ENCODE data around the gene IMMP2L.
A peak's percentile ranks its signal among the peaks of the same experiment; 100 is the strongest.

The IMMP2L gene

GRCh38 chr7:111140091-111140865 lies 422.0 kb downstream of the IMMP2L start:
- DNase-seq = no peak

GRCh38 chr7:111138586-111138985 lies 423.7 kb downstream of the IMMP2L start:
- DNase-seq = no peak

GRCh38 chr7:111138193-111138569 lies 424.1 kb downstream of the IMMP2L start:
- peak; percentile 86 for DNase-seq

- peak; percentile 15 for DNase-seq
Measured at GRCh38 chr7:111137296-111138192, 424.7 kb downstream of the IMMP2L start.

GRCh38 chr7:111132833-111133232 lies 429.5 kb downstream of the IMMP2L start:
- DNase-seq = no peak

DNA sequence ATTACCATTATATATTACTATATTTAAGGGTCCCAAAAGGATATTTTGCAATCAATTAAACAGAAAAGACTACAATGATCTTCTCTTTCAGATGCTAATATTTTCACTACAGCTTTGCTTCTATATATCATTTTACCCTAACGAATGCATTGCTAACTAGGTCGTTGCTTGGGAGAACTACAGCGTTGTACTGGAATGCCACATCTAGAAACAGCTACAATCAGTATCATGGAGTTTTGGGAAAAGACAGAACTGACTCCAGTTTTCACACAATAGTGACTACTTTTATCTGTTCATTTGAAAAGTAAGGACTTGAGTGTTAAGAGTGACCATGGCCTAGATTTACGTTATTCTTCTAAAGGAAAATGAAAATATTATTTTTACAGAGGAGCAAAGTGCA lies 432.9 kb downstream of the IMMP2L start:
- no peak for DNase-seq

DNA sequence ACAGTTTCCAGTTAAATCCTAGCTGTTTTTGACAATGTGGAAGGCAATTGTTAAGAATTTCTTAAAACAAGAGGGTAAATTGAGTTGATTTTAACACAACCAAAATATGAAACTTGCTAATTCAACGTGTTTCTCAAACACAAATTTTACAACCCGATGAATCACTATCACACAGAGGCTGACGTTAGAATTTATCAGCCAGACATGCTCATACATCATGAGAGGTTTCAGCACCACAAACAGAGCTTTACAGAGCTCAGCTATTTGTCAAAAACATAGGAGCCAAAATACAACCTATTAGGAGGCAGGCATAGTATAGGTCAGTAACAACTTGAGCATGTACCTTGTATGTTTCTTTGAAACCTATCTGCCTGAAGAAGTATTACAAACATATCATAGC lies 435.3 kb downstream of the IMMP2L start:
- peak; percentile 51 for DNase-seq

DNA sequence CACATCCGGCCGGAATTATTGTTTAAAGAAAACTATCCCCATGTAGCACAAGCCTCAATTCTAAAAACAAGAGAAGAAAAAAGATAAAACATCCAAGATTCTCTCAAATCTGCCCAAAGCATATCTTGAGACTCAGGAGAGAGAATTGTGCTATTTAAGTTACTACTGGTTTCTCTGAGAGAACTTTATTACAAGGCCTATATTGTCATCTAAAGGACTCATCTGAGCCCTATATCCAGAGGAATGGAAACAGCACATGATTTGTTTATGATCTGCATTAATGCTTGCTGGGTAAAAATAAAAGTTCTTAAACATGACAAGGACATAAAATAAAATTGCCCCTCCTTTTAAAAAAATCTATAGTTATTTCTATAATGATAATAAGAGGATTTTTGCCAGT lies 446.3 kb downstream of the IMMP2L start:
- DNase-seq = no peak

DNA sequence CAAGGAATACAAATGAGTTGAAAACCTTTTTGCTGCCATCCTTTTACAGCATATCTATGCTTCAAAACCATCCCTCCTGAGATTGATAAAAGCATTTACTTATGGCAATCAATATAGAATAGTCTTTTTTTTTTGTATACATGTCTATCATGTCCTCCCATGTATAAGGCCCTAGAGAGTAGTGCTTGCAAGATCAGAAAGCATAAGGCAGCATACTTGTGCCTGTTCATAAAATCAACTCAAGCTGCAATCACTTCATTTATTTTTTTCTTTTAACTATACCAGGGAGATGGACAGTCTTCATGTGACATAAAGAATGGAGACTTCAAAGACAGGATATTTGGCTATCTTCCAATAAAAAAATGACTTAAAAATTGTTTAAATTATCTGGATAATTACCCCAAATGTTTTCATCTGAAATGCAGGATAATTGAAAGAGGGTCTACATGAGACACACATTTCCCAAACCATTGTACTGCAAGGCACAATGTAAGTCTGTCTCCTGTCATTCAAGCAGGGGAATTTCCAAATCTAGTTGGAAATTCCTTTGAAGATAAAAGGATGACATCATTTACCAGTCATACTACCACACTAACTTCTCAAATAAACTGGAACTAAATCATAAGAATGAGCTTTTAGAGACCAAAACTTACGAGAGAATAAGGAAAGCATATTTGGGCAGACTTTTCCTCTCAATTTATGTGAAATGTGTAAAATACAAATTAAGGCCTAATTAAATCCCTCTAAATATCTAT lies 448.9 kb downstream of the IMMP2L start:
- peak; percentile 63 for DNase-seq

DNA sequence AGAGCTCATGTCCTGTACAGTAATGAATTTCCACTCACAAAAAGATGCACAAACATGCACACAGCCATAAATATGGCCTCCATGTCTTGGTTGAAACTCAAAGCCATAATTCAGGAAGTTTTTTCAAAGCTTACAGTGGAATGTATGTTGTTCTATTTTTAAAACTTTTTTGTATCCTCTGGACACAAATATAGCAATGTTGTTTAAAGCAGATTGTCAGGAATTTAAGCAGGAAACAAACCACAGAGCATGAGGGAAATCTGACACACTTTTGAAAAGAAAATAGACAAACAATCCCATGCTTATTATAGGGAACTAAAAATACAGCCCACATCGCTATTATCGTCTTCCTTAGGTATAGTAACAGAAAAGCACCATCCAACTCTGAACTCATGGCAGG lies 449.9 kb downstream of the IMMP2L start:
- DNase-seq = peak; percentile 38

GRCh38 chr7:111108496-111108895 lies 453.8 kb downstream of the IMMP2L start:
- DNase-seq = no peak

DNA sequence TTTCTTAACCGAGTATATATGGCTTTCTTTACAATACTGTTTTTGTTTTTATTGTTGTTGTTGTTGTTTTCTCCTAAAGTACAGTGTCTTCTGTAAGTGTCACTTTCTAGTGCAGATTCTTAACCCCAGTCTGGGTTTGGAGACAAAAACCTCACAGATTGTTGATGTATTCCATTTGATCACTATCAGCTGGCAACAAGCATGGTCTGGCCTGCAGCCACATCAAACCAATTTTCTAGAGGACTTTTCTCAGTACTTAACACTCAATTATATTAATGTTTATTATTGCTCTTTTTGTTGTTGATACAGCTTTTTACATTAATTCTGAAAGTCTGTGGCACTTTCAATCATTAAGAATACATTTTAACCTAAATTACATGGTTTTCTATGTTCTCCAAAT lies 454.3 kb downstream of the IMMP2L start:
- DNase-seq = no peak

GRCh38 chr7:111107579-111107978 lies 454.7 kb downstream of the IMMP2L start:
- DNase-seq = no peak

GRCh38 chr7:111105269-111105668 lies 457.0 kb downstream of the IMMP2L start:
- no peak for DNase-seq

DNA sequence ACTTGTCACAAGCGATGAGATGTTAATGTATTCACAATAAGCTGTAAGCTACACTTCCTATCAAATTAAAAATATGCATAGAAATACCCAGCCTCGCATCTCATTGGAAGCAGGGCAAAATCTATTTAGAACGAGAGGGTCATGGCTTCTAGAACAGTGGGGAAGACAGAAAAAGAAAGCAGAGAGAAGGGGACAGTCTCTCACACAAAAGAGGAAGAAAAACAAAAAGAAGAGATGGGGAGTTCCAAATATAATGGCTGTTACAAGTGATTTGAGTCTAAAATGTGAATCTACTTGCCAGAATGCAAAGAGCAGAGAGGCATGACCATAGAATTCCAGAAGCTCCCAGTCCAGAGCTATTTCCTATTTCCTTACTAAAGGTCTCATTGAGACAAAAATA lies 457.6 kb downstream of the IMMP2L start:
- DNase-seq = no peak

GRCh38 chr7:111103678-111104274 lies 458.5 kb downstream of the IMMP2L start:
- no peak for DNase-seq

GRCh38 chr7:111103136-111103535 lies 459.2 kb downstream of the IMMP2L start:
- DNase-seq = no peak

DNA sequence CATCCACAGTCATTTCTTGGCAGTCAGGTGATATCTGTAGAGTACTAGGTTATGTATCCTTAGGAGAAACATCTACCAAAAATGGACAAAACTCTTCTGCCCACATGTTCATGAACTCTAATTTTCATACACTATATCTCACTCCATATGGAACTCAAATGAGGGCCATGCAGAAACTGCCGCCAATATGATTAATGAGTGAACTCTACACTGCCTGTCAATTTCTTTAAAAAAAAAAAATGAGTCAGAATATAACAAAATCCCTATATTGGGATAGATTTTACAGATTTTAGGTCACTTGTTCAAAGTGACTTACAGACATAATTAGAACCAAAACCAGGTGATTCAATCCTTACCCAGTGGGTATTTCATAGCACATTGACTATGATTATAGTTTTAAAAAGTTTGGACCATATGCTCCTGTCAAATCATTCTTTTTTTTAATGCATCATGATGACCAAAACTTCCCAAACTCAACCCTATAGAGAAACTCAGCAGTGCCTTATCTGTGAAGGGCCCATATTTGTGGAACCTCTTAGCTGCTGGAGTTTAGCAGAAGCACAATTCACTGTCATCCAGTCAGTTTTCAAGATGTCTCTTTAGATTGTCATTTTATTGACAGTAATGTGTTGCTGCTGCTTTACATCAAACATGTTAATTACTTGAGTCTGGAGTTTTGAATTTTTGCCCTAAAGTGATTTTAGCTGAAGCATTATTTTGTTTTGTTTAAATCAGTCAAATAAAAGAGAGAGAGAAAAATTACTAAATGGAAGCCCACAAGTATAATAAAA lies 460.2 kb downstream of the IMMP2L start:
- DNase-seq = no peak

DNA sequence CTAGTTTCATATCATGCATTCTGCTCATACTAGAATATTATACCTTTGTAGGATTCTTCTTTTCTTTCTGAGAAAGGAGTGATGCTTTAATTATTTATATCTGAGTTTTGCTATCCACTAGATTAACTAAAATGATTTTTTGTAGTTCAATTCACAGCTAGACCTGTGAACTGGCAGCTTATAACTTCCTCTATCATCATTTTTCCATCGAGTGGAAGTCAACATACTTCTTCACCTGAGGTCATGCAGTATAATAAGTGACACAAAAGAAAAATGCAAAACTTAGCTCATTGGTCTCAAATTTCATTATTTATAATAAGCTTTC lies 463.4 kb downstream of the IMMP2L start:
- no peak for DNase-seq

GRCh38 chr7:111098011-111098925 lies 464.0 kb downstream of the IMMP2L start:
- DNase-seq = peak; percentile 41

DNA sequence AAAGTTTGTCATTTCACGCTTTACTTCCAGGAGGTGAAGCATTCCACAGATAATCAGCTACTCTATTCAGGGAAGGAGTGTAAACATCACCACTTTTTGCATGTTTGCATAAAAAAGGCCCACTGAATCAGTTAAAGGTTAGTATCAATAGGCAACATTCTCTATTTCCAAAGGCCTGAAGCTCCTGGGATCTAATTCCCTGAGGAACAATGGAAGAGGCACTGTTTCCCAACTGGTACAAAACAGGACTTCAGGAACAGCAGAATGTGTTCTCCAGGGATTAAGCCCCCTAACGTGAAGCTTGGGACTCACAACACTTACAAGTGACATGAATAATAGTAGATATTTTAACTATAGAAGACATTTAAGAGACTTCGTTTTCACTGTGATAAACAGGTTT lies 465.3 kb downstream of the IMMP2L start:
- DNase-seq = no peak
